Suprapubic skin (tissue), 4 donors: Measurements from ENCODE around the gene DTNB. TPM values are rescaled to one million over a fixed set of nuclear protein-coding genes. Genes with fewer than 3 reads are reported as not detected.

Experiments
- DNase-seq, 2 donors: peaks; one replicate each; pipeline ENCODE4 v3.0.0-alpha.2; 2019; ENCODE audit warnings: low spot score in 2 of 2
- H3K27ac ChIP-seq: fragments of 200-600 bp; sonication (generic); one replicate; pipeline ENCODE4 v1.5.1; 2019
- H3K27me3 ChIP-seq: fragments of 200-600 bp; sonication (generic); one replicate; pipeline ENCODE4 v1.5.1; 2019
- H3K36me3 ChIP-seq: fragments of 200-600 bp; sonication (generic); one replicate; pipeline ENCODE4 v1.5.1; 2019
- H3K4me1 ChIP-seq: fragments of 200-600 bp; sonication (generic); one replicate; pipeline ENCODE4 v1.5.1; 2019
- H3K4me3 ChIP-seq: fragments of 200-600 bp; sonication (generic); one replicate; pipeline ENCODE4 v1.5.1; 2019; ENCODE audit warnings: mild to moderate bottlenecking
- H3K9me3 ChIP-seq: fragments of 200-600 bp; sonication (generic); one replicate; pipeline ENCODE4 v1.5.1; 2019
- CTCF ChIP-seq, 2 donors: fragments of 200-600 bp in 1 of 2; fragments of 450-650 bp in 1 of 2; sonication (generic) in 1 of 2; IDR thresholded peaks; one replicate each; pipeline ENCODE4 v1.5.1; 2016 to 2019; ENCODE audit warnings: antibody characterized with exemption in 2 of 2, mild to moderate bottlenecking in 1 of 2, moderate library complexity in 1 of 2
- EP300 ChIP-seq: sonication (generic); formaldehyde crosslinking; IDR thresholded peaks from one replicate; pipeline ENCODE4 v1.6.1; 2017; ENCODE audit warnings: antibody characterized with exemption
- POLR2A ChIP-seq, 2 donors: fragments of 450-650 bp; IDR thresholded peaks; one replicate each; pipeline ENCODE4 v1.6.1; 2017; ENCODE audit warnings: antibody characterized with exemption in 2 of 2, mild to moderate bottlenecking in 2 of 2, moderate library complexity in 2 of 2
- POLR2AphosphoS5 ChIP-seq, 3 donors: sonication (generic); formaldehyde crosslinking; IDR thresholded peaks; one replicate each; pipeline ENCODE4 v1.6.1; 2017; ENCODE audit warnings: antibody characterized with exemption in 3 of 3
- WGBS: methylation state at CpG from one replicate; pipeline ENCODE4 v1.1.5; 2018; 5-methylcytosine and 5-hydroxymethylcytosine counted together
- total RNA-seq, 4 donors: library from RNA; depleted of rRNA; stranded (reverse); fragments of >200 nt; gene quantifications; one replicate each; pipeline ENCODE4 v1.1.0, GENCODE V29; 2016

The DTNB gene
- total RNA-seq, 4 donors from 2014 or later = 11.8 to 40.1 (median 24.1) TPM

GRCh38 chr2:25330273-25330672 is 343.1 kb downstream of the DTNB start:
- no peak overlapping the region for H3K4me3 ChIP-seq

GRCh38 chr2:25328152-25329085 is 345.0 kb downstream of the DTNB start:
- H3K4me1 ChIP-seq = peaks cover 51% of the 10 kb centered on the region
- H3K27ac ChIP-seq = no peak overlapping the region
- 84% methylated on average over 22 of the region's 27 CpGs for WGBS
- H3K4me3 ChIP-seq = no peak overlapping the region
- H3K9me3 ChIP-seq = peaks cover 6% of the 10 kb centered on the region
- DNase-seq = no peak
- TF ChIP-seq POLR2A (IDR thresholded peaks at IDR 0.05) = no peak
- peaks cover 4% of the 10 kb centered on the region for H3K36me3 ChIP-seq
- H3K27me3 ChIP-seq = no peaks in the 10 kb centered on the region

More at GRCh38 chr2:25330273-25330672, 343.1 kb downstream of the DTNB start:
- WGBS = 95% methylated on average over 9 of the region's 10 CpGs
- peaks cover 36% of the 10 kb centered on the region for H3K4me1 ChIP-seq
- no peak overlapping the region for H3K27ac ChIP-seq
- peaks cover 4% of the 10 kb centered on the region for H3K36me3 ChIP-seq
- no peak for DNase-seq
- no peaks in the 10 kb centered on the region for H3K27me3 ChIP-seq
- peaks cover 6% of the 10 kb centered on the region for H3K9me3 ChIP-seq
- TF ChIP-seq CTCF (IDR thresholded peaks at IDR 0.05) (no peak), EP300 (no peak), POLR2AphosphoS5 (IDR thresholded peaks at IDR 0.05) (no peak), POLR2A (IDR thresholded peaks at IDR 0.05) (no peak)

Other genes starting within 250 kb of the DTNB start
- 10 to 100 TPM; 22.9 to 27.6 (median 23.5) TPM for gene ASXL2, start 204.9 kb upstream of the DTNB start, total RNA-seq